Panc1 (cell line): ENCODE results near the gene SLC27A4.

Source experiments
- CTCF ChIP-seq: fragments of 450-650 bp; IDR thresholded peaks from 2 replicates; pipeline ENCODE4 v1.5.1; 2017; ENCODE audit warnings: mild to moderate bottlenecking
- POLR2AphosphoS5 ChIP-seq: IDR thresholded peaks from 2 replicates; pipeline ENCODE4 v1.6.1; 2012; ENCODE audit warnings: mild to moderate bottlenecking, low read depth, low read length, moderate library complexity
- TCF7L2 ChIP-seq: IDR thresholded peaks from 2 replicates; pipeline ENCODE4 v1.6.1; 2011; ENCODE audit warnings: mild to moderate bottlenecking, low read depth, low read length, inconsistent platforms

GRCh38 chr9:128405780-128406171, 65.4 kb downstream of the SLC27A4 start:
- TF ChIP-seq CTCF (no peak), POLR2AphosphoS5 (no peak), TCF7L2 (no peak)
